SK-MEL-5 (cell line): ENCODE results near the gene SRRM2. TPM values are rescaled to one million over a fixed set of nuclear protein-coding genes. Genes with fewer than 3 reads are reported as not detected.

ENCODE experiments used
- DNase-seq: peaks from one replicate; pipeline ENCODE4 v3.0.0-alpha.2; 2016; ENCODE audit warnings: low read depth, low spot score
- in situ Hi-C: cut with HindIII; loops from 2 replicates; pipeline ENCODE4 v1.10.0; 2016; ENCODE audit warnings: low sequenced_read_pairs, high pct_unique_total_duplicates, low pct_unique_long_range_greater_than_20kb
- total RNA-seq: library from RNA; depleted of rRNA; stranded (reverse); fragments of >200 nt; shearing (Covaris generic); gene quantifications from 2 replicates; pipeline ENCODE4 v1.2.3, GENCODE V29; 2014

The SRRM2 gene
- total RNA-seq, 1 experiment from 2014 or later = 21.4 TPM

DNA sequence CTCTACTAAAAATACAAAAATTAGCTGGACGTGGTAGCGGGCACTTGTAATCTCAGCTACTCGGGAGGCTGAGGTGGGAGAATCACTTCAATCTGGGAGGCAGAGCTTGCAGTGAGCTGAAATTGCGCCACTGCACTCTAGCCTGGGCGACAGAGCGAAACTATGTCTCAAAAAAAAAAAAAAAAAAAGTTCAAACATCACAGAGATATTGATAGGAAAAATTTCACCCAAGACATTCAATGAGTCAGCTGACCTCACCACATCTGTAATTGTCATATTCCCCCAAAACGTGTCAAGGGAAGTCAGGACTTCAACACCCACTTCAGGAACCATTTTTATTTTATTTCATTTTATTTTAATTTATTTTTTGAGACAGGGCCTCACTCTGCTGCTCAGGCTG is 24.4 kb upstream of the SRRM2 start:
- DNase-seq = no peak

DNA sequence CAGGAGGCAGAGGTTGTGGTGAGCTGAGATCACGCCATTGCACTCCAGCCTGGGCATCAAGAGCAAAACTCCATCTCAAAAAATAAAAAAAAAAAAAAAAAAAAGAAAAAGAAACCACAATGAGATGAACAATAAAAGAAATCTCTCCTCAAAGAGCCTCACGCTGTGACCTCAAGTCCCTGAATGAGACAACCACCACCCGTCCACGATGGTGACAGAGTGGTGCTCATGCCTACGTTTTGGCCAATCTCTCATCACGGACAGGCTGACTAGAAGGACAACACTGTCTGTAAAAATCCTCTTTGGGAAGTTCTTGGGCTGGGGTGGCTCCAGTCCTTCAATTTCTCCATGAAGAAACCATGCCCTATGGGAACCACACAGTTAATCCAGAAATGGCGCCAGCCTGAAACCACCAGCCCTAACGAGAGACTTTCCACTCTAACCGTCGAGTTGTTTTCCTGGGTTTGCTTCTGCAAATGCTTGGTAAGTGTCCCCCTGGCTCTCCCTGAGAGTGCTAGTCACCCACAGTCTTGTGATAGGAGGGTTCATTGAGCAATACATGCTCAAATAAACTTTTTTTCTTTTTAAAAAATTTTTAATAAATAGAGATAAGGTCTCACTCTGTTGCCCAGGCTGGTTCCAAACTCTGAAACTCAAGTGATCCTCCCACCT is 17.5 kb upstream of the SRRM2 start:
- DNase-seq = no peak
- in situ Hi-C loops = no loop called here

More for the DNA sequence above, 24.4 kb upstream of the SRRM2 start:
- in situ Hi-C loops = no loop called here

- no peak for DNase-seq
- in situ Hi-C loops = no loop called here
Measured at GRCh38 chr16:2736476-2737237, 15.8 kb upstream of the SRRM2 start.

GRCh38 chr16:2737238-2737605 is 15.2 kb upstream of the SRRM2 start:
- in situ Hi-C loops = no loop called here
- no peak for DNase-seq

- no peak for DNase-seq
- in situ Hi-C loops = no loop called here
Measured at GRCh38 chr16:2737895-2738418, 14.5 kb upstream of the SRRM2 start.

DNA sequence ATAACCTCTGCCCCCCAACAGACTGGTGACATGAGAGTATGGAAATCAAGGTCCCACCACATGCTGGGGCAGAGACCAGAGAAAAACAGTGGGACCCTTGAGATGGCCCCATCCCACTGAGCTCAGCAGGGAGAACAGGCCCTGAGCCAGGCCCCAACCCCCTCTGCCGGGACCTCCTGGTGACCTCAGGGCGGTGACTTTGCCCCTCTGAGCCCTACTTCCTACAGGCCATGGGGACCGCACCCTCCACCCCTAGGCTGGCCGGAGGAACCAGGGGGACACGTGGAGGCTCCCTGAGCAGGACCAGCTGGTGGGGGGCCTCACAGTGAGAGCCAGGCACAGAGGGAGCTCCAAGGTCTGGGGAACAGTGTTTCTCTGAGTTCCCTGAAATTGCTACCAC is 13.8 kb upstream of the SRRM2 start:
- no peak for DNase-seq
- in situ Hi-C loops = no loop called here

- in situ Hi-C loops = no loop called here
- no peak for DNase-seq
Measured at GRCh38 chr16:2739625-2740430, 12.6 kb upstream of the SRRM2 start.

- in situ Hi-C loops = no loop called here
Measured at GRCh38 chr16:2740476-2740875, 12.0 kb upstream of the SRRM2 start.

DNA sequence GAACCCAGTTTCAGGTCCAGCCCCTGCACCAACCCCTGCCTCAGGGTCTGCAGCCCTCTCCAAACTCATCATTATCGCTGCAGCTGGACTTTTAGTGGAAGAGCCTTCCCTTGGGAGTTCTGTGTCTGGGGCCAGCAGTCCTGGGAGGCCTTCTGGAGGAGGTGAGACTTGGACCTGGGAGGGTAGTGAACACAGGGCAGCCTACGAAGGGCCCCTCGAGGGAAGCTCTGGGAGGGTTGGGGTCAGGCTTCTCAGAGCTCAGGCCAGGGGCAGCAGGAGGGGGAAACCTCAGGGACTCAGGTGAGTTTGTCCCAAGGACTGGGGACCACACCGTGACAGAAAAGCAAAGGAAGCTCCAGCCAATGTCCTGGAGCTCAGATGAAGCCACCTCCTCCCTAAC is 11.3 kb upstream of the SRRM2 start:
- no peak for DNase-seq
- in situ Hi-C loops = no loop called here

More at GRCh38 chr16:2740476-2740875, 12.0 kb upstream of the SRRM2 start:
- DNase-seq = no peak

- in situ Hi-C loops = no loop called here
- DNase-seq = no peak
Measured at GRCh38 chr16:2742323-2743006, 10.0 kb upstream of the SRRM2 start.

DNA sequence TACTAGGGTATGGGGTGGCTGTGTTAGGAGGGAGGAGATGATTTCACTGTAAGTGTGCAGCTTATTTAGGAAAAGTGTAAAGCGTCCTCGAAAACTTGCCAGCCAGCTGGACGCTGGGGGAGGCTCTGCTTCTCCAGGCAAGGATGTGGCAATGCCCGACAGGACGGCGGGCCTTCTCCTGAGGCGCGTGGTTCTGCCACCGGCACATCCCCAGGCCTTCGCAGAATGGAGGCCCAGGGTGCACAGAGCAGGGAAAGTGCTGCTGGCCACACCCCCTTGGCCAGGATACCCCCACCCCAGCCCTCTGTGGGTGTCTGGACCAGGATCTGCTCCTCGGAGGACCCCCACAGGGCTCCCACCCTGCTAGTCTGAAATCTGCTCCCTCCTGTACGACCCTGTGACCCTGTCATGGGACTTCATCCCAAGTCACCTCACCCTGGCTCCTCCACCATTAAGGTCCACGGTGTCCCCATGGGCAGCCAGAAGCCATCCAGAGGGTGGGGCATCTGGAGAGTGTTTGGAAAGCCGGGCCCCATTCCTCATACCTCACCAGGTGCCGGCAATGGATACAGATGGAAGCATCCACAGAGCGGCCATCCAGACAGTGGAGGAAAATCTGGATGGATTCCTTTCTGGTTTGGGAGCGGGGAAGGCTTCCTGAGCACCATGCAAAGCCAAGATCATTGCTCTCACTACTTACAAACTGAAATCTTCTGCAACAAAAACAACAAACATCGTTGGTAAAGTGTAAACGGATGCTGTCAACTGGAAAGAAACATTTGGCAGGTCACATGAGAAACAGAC is 9.2 kb upstream of the SRRM2 start:
- DNase-seq = no peak
- in situ Hi-C loops = no loop called here

GRCh38 chr16:2744711-2745110 is 7.7 kb upstream of the SRRM2 start:
- no peak for DNase-seq
- in situ Hi-C loops = no loop called here

GRCh38 chr16:2745116-2745890 is 7.1 kb upstream of the SRRM2 start:
- DNase-seq = no peak
- in situ Hi-C loops = no loop called here

- in situ Hi-C loops = no loop called here
- DNase-seq = no peak
Measured at GRCh38 chr16:2745961-2746360, 6.5 kb upstream of the SRRM2 start.

- no peak for DNase-seq
- in situ Hi-C loops = no loop called here
Measured at GRCh38 chr16:2748757-2749455, 3.5 kb upstream of the SRRM2 start.

DNA sequence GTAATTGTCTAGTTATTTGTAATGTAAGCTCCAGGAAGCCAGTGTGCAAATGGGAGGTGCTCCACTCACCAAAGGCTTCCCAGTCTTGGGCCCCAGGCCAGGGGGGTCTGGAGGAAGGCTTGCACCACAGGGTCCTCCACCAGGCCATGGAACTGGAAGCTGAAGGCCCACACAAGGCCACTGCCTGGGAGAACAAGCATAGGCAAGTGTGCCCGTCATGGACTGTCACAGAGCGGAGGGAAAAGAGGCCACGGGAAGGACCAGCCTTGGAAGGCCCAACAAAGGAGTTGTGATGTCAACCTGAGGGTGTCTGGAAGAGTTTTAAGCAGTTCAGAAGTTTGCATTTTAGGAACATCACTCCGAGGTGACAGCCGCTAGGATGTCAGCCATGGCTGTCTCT is 3.0 kb upstream of the SRRM2 start:
- DNase-seq = no peak

More for the DNA sequence above, 3.0 kb upstream of the SRRM2 start:
- in situ Hi-C loops = no loop called here
